GM21576 (cell line): ENCODE measurements around the gene TAGAP.
A peak's percentile ranks its signal among the peaks of the same experiment; 100 is the strongest.
"Not testable (repeated sequence)": the region's sequence is repeated elsewhere in the genome, so short reads cannot be mapped to it uniquely, and the experiment has no call there.

Experiments used
- ATAC-seq: cut with Tn5 transposase; IDR thresholded peaks from one replicate; pipeline ENCODE4 v1.9.1; 2021; ENCODE audit warnings: mild to moderate bottlenecking, moderate library complexity; ENCODE audit not compliant: unreplicated experiment

TAGAP gene

DNA sequence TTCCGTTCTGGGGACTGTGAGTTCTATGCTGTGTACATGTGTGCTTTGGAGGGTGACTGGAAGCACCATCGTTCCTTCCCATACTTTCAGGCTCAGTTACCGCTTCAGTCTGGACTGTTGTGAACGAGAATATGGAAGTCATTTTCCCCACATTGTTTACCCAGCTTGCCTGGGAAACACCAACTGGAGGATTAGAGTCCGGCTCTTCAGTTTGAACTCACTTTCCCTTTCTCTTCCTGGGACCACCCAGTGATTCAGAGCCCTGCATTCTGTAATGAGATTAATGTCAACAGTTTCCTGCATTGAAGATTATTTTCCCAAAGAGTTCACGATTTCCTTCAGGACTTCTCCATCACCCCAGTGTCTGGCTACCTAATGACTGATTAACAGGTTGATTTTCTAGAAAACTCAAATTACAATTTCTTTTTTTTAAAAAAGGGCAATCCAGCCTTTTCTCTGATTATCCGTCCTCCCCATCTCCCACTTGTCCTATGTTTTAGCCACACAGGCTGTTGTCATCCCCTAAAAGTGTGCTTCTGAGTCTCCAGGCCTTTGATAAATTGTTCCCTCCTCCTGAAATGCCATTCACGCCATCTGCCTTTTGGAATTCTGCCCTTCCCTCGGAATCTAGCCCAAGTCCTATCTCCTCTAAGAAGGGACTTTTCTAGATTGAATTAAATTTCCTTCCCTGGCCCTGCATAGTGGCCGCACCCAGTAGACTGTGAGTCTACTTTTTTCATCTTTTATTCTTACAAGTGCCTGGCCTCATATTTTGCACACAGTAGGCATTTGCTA, 3.3 kb upstream of the TAGAP start:
- ATAC-seq, result no peak

DNA sequence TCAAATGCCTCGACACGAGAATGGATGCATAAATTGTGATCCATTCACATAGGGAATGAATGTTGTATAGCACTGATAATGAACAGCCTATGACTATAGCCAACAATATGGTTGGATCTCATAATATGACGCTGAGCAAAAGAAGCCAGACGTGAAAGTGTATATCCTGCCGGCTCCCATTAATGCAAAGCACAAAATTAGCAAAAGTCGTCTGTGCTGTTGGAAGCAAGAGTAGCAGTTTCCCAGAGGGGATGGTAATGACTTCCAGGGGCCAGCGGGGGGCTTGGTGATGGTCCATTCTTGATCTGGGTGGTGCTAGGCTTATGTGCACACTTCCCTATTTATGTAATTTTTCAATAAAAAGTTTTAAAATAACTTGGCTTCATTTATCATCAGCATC, 1.0 kb upstream of the TAGAP start:
- no peak for ATAC-seq

DNA sequence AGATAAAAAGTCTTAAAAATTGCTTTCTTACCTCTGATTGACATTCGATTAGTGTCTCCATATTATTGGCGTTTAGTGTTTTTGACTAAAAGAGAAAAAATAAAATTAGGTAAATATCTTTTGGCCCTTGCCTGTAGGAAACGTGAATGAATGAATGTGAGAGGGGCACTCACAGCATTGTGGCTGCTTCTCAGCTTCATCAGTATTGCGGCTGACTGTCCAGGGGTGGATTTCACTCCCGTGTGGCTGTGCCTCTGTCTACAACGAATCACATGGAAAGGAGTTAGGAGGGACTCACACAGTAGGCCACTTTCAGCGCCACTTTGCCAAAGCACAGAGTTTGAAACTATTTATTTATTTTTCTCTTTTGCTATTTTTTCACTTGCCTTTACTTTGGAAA, 844 bp downstream of the TAGAP start:
- ATAC-seq, result no peak

DNA sequence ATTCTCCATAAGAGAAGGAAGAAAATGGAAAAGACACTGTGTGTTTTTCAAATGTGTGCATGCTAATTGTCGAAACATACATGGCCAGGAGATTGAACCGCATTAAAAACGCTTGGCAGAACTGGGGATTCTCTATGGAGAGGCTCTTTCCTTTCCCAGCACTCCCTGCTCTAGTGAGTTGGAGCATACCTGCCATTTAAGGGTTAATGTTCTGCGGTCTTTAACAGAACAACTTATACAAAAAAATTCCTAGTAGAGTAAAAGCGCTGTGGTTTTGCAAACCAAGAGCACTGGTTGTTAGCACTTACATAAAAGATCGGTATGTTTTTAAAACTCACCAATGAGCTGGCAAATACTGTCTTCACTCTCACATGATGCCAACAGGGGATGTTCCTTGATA, 1.5 kb downstream of the TAGAP start:
- no peak for ATAC-seq

DNA sequence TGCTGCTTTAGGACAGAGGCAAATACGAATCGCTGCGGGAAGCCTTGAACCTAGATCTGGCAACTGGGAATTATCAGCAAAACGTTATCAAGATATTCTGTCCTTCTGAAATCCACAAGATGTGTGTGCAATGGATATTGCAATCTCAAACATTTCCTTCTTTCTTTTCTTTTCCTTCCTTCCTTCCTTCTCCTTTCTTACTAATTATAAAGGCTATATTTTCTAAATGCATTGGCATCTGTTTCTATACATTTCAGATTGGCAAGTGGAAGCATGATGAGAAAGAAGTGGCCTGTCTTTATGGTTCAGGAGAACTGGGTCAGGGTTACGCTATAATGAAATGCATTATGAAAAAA, 2.0 kb downstream of the TAGAP start:
- no peak for ATAC-seq

DNA sequence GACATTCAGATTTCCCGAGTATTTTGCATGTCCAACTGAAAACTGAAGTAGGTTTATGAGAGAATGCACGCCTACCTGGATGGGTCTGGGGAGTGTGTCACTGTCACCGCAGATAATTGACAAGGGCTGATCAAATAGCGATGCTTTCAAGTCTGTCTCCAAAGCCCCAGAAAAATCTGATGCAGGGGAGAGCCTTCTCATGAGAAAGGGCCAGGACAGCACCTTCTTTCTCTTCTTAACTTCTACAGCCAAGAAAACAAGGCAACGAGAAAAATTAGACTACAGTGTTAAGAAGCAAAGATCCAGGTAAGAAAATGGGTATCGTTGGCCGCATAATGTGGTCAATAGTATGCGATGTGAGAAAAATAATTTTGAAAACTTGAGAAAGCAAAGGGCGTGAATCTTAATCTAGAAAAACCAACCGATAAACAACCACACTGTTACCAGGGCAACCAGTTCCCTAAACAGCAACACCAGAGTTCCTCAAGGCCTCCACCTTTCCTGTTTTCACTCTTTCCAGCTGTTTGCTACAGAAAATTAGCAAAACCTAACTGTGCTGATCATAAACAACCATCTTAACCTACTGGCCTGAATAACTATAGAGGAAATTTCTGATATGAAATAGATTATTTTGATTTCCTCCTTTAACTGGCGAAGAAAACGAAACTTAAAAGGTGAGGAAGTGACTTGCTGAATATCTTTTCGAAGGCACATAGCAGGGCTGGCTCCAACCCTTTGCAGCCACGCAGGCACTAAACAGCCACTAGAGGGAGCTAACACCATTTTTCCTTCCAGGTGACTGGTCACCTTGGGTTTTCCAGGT, 2.6 kb downstream of the TAGAP start:
- peak; percentile 37 for ATAC-seq

DNA sequence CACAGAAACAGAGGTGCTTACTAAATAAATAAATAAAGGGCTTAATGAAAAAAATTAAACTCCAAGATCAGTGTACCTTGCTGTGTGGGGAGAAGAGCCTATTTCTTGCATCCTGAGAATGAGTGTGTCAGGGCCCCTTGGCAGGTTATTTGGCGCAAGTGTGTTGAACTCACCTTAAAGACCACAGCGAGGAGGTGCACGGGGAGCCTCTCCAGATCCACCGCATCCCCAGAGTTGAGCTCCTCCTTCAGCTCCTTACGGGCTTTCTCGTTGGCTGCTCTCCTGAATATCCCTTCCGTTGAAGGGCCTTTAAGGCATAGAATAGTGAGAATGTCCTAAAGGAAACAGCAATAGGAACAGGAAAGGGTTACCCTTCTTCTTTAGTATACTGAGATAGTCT, 3.6 kb downstream of the TAGAP start:
- no peak for ATAC-seq

DNA sequence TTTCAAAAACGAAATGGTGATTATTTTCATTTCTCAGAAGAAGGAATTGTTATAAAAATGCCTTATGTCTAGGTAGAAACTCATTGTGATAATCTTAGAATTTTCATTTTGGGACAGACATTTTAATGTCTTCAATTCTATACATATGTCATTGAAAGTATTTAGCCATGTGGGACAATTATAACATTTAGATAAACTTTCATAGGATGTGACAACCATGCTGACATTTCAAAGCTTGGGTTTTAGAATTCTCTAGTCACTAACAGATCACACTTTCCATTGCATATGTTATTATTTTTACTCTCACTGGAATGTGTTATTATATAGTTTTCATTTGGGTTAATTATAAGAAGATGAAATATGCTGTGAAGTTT, 4.9 kb downstream of the TAGAP start:
- no peak for ATAC-seq

DNA sequence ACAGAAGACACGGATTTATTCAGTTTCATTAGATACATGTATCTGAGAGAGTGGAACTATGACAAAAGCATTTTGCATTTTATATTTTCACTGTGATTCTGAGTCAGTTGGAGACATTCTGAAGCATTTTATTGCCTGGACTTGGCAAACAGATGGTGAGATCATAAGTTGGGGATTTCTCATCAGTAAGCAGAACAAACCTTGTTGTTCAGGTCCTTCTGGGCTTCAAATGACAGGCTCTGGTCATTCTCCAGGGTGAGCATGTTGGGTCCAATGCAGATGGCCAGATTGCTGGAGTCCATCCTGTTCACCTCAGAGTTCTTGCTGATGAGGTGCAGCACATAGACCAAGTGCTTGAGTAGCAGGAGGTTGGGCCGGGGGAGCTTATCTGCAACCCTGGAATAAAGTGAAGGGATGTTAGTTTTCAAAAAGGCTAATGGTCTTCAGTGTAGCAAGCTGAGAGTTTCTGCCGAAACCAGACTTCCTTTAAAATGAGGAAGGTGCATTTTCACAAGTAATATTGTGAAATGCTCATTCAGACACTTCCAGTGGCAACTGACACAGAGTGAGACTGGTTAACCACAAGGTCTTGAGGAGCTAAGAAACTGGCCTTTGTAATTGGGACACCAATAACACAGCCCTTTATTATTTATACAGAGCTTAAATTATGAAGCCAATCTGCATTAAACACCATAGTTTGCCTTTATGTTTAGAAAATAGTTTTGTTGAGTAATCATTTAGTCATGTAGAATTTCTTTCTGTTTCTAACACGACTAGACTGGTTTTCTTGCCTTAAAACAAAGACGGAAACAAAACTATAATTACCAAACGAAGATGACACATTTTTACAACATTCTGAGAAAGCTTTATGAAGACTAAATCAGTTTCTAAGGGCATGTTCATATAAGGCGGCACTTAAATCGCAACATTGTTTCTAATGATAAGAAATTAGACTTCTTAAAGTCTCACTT, 5.6 kb downstream of the TAGAP start:
- ATAC-seq, result peak; percentile 78

DNA sequence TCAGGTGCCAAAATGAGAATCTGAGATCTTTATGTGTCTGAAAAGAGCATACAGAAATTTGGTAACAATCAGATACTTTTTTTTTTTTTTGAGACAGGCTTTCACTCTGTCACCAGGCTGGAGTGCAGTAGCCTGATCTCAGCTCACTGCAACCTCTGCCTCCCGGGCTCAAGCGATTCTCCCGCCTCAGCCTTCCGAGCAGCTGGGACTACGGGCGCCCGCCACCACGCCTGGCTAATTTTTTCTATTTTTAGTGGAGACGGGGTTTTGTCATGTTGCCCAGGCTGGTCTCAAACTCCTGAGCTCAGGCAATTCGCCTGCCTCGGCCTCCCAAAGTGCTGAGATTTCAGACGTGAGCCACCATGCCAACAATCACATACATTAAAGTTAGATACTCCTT, 6.5 kb downstream of the TAGAP start:
- ATAC-seq, result not testable (repeated sequence)

DNA sequence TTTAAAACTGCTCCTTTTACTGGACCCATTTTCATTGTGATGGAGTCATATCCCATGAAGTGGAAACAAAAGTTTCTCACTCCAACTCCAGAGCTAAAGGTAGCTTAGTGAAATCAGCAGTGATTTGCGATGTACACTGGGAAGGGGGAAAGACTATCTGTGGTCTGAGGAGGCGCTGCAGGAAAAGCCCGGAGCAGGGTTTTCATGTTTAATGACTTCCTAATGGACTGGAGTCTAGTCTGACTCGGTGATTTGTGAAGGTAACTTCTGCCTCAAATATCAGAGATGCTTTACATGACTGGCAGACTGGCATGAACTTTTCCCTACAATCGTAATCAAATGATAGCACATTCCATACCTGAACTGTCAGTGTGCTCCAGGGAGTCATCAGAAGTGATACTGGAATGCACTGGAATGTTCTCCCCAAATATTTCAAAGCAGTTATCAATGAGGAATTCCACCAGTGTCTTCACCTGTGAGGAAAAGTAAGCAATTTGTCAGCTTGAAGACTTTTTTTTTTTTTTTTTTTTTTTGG, 7.0 kb downstream of the TAGAP start:
- ATAC-seq, result no peak

DNA sequence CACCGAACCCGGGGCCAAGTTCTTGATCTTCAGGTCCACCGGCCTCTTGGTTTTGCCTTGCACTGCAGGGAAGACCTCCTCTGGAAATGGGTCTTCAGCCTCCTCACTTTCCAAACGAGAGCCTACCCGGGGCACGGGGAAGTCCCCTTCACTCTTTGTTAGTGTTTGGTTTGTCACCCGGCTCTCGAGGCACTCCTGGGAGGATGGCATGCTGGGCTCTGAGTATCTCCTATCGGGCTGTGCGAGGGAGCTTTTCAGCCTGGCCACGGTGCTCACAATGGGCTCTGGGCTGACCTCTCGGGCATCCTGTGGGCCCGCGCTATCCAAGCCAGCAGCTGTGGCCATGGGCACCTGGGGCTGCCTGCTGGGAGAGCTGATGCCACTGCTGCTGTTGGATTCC, 8.1 kb downstream of the TAGAP start:
- ATAC-seq, result no peak

DNA sequence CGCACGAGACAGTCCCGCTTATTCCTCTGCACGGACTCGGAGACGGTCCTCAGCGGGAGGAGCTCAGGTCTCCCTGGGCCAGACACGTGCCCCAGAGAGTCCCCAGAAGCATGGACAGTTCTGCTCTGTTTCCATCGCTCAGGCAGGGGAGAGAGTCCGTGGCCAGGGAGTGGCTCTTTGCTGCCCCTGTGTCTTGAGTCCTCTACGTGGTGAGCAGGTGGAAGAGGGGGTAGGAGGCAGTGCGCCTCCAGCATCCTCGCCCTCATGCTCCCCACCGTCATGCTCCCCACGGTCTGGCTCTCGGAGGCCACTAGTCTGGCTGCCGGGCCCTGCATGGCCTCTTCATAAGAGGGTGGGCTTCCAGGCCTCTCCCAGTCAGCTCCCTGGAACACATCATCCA, 8.9 kb downstream of the TAGAP start:
- ATAC-seq, result no peak

DNA sequence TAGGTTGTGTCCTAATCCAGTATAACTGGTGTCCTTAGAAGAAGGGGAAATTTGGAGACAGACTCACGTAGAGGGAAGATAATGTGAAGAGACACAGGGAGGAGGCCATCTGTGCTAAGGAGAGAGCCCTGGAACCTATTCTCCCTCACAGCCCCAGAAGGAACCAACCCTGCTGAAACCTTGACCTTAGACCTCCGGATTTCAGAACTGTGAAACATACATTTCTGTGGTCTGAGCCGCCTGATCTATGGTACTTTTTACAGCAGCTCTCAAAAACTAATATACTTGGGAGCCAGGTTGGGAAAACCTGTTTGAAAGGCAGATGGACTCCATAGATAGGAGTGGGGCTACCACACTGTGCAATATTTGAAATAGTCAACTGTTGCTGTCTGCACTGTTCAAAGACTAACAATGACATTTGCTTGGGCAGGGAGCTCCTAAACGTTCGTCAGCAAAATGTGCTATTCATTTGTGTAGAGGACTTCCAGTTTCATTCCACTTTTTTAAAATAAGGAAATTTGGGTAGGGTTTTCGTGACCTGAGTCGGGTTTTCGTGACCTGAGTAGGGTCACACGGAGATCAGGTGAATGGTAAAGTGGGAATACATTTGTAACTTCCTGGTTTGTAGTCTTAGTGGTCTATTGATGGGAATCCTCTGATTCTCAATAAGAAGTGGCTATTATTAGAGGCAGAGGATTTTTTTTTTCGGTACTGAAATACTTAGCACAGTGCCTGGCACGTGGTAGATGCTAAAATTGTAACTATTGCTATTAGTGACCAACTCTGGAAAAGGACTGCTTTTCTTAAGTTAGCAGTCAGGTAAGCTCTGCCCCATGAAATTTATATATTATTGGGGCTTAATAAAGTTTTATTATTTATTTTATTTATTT, 11.4 kb downstream of the TAGAP start:
- no peak for ATAC-seq

DNA sequence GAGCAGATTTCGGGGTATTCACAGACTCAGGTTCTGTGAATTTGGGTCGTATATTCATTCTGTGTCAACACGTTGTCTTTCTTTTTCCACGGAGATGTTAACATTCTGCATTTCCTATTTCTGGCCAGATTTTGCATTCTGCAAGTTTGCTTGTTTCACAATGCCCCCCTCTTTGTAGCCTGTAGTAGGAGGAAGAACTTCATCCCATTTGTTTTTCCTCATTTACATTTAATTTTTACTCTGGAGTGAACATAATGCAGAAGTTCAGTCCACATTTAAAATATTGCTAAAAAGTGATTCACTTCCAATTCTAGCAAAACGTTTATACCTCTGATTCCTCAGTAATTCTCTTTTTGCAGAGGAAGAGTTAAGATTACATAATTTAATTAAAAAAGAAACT, 12.9 kb downstream of the TAGAP start:
- ATAC-seq, result no peak

DNA sequence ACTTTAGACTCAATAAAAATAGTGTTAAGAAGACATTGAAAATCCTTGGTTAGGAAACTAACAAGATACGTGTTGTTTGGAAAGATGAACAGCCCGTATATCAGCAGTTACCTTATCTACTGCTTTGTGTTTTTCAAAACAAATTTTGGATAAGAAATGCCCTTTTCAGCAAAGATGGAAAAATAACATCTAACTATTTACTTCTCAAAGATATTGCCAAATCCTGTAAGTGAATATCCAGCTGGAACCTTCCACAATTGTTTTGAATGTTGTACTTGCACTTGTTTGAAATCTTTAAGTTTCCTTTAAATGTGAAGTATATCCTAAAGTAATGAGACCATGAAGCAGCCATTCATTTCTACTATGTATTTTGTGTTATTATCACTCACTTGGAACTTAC, 14.6 kb downstream of the TAGAP start:
- no peak for ATAC-seq

DNA sequence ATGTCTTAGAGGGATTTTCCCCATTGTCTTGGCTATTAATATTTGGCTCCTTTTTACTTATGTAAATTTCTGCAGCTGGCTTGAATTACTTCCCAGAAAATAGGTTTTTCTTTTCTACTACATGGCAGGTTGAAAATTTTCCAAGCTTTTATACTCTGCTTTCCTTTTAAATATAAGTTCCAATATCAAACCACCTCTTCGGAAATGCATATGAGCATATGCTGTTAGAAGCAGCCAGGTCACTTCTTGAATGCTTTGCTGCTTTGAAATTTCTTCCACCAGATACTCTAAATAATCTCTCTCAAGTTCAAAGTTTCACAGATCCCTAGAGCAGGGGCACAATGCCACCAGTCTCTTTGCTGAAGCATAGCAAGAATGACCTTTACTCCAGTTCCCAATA, 19.6 kb downstream of the TAGAP start:
- not testable (repeated sequence) for ATAC-seq

DNA sequence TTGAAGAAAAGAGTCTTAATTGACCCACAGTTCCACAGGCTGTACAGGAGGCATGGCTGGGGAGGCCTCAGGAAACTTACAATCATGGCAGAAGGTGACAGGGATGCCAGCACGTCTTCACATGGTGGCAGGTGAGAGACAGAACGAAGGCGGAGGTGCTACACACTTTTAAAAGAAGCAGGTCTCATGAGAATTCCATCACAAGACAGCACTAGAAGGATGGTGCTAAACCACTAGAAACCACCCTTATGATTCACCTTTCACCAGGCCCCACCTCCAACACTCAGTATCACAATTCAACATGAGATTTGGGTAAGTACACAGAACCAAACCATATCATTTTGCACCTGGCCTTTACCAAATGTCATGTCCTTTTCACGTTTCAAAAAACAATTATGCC, 20.9 kb downstream of the TAGAP start:
- no peak for ATAC-seq

DNA sequence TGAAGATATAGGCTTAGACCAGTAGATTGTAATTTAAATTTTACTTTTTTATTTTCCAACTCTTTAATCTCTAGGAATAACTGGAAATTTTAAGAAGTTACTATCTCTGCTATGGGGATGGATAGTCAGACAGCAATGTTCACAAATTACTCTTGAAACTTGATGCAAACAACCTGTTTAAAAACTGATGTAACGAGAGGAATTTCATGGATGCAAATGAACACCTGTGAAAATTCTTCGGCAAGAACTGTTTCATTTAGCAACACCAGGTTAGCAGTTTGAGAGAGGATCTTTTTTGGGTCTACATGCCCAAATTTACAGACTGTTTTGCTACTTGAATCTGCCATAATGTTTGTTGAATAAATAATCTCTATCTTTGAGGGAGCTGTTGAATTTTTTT, 24.8 kb downstream of the TAGAP start:
- no peak for ATAC-seq
